ENCODE results near the gene PLSCR3.

Gene PLSCR3

GRCh38 chr17:7432296-7432695, 38.0 kb upstream of the PLSCR3 start:
- no peak overlapping the region for H2AFZ ChIP-seq (ENCODE audit: low read length)
- no peak overlapping the region for H3K9ac ChIP-seq (ENCODE audit: low read depth, low read length, poor library complexity, severe bottlenecking)
- H4K20me1 ChIP-seq (ENCODE audit: insufficient read depth, low read length, poor library complexity, severe bottlenecking), result peaks cover 5% of the 10 kb centered on the region
- H3K9me2 ChIP-seq (replicated peaks; ENCODE audit: low read depth, low read length), result no peaks in the 10 kb centered on the region
- H3K4me2 ChIP-seq (ENCODE audit: low read depth, low read length, poor library complexity, severe bottlenecking), result no peak overlapping the region
- H3K4me1 ChIP-seq (ENCODE audit: insufficient read depth, low read length, poor library complexity, severe bottlenecking), result peaks cover 6% of the 10 kb centered on the region
- H3K9me3 ChIP-seq (ENCODE audit: insufficient read depth, low read depth, low read length), result no peaks in the 10 kb centered on the region
- H3K36me3 ChIP-seq (ENCODE audit: insufficient read depth, low read length), result no peaks in the 10 kb centered on the region
- no peaks in the 10 kb centered on the region for H3F3A ChIP-seq (ENCODE audit: low read depth)
- H3K4me3 ChIP-seq (ENCODE audit: low read length, poor library complexity, severe bottlenecking), result no peak overlapping the region
- no peak for TF ChIP-seq EZH2phosphoT487 (IDR thresholded peaks at IDR 0.05; ENCODE audit: borderline replicate concordance)
- TF ChIP-seq, protein P1, sequence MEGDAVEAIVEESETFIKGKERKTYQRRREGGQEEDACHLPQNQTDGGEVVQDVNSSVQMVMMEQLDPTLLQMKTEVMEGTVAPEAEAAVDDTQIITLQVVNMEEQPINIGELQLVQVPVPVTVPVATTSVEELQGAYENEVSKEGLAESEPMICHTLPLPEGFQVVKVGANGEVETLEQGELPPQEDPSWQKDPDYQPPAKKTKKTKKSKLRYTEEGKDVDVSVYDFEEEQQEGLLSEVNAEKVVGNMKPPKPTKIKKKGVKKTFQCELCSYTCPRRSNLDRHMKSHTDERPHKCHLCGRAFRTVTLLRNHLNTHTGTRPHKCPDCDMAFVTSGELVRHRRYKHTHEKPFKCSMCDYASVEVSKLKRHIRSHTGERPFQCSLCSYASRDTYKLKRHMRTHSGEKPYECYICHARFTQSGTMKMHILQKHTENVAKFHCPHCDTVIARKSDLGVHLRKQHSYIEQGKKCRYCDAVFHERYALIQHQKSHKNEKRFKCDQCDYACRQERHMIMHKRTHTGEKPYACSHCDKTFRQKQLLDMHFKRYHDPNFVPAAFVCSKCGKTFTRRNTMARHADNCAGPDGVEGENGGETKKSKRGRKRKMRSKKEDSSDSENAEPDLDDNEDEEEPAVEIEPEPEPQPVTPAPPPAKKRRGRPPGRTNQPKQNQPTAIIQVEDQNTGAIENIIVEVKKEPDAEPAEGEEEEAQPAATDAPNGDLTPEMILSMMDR (conservative IDR thresholded peaks at IDR 0.05; ENCODE audit: low read length), result no peak
- H3K27me3 ChIP-seq (ENCODE audit: insufficient read depth, low read length, poor library complexity, severe bottlenecking), result no peaks in the 10 kb centered on the region
- peaks cover 16% of the 10 kb centered on the region; the same call in 1 of the 2 replicates for H3K79me2 ChIP-seq (ENCODE audit: insufficient read depth, low read length)

DNA sequence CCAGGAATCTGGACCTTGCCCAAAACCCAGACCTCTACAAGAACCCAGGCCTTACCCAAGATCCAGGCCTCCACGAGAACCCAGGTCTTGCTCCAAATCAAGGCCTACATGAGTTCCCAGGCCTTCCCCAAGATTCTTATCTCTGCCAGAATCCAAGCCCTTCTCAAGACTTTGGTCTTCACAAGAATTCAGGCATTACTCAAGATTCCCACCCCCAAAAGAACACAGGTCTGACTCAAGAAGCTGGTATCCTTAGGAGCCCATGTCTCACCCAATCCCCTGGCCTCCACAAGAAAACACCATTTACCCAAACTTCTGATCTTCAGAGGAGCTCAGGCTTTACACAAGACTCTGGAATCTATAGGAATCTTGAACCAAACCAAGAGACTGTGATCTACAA, 36.9 kb upstream of the PLSCR3 start:
- H3K9me2 ChIP-seq (replicated peaks; ENCODE audit: low read depth, low read length), result no peaks in the 10 kb centered on the region
- H3K4me3 ChIP-seq (ENCODE audit: low read length, poor library complexity, severe bottlenecking), result no peak overlapping the region
- no peak overlapping the region for H3K9ac ChIP-seq (ENCODE audit: low read depth, low read length, poor library complexity, severe bottlenecking)
- peaks cover 3% of the 10 kb centered on the region for H3K4me1 ChIP-seq (ENCODE audit: insufficient read depth, low read length, poor library complexity, severe bottlenecking)
- no peaks in the 10 kb centered on the region for H3K9me3 ChIP-seq (ENCODE audit: insufficient read depth, low read depth, low read length)
- no peaks in the 10 kb centered on the region for H3K36me3 ChIP-seq (ENCODE audit: insufficient read depth, low read length)
- H4K20me1 ChIP-seq (ENCODE audit: insufficient read depth, low read length, poor library complexity, severe bottlenecking), result peaks cover 4% of the 10 kb centered on the region
- H3F3A ChIP-seq (ENCODE audit: low read depth), result no peaks in the 10 kb centered on the region
- peaks cover 5% of the 10 kb centered on the region; the same call in 1 of the 2 replicates for H3K79me2 ChIP-seq (ENCODE audit: insufficient read depth, low read length)
- H2AFZ ChIP-seq (ENCODE audit: low read length), result no peak overlapping the region
- H3K4me2 ChIP-seq (ENCODE audit: low read depth, low read length, poor library complexity, severe bottlenecking), result no peak overlapping the region
- TF ChIP-seq EZH2phosphoT487 (IDR thresholded peaks at IDR 0.05; ENCODE audit: borderline replicate concordance), result no peak
- TF ChIP-seq, protein P1 (conservative IDR thresholded peaks at IDR 0.05; ENCODE audit: low read length), result no peak
- no peaks in the 10 kb centered on the region for H3K27me3 ChIP-seq (ENCODE audit: insufficient read depth, low read length, poor library complexity, severe bottlenecking)

- H3K9ac ChIP-seq (ENCODE audit: low read depth, low read length, poor library complexity, severe bottlenecking), result no peak overlapping the region
- no peak overlapping the region for H3K4me2 ChIP-seq (ENCODE audit: low read depth, low read length, poor library complexity, severe bottlenecking)
- TF ChIP-seq, protein P1 (conservative IDR thresholded peaks at IDR 0.05; ENCODE audit: low read length), result no peak
- TF ChIP-seq EZH2phosphoT487 (IDR thresholded peaks at IDR 0.05; ENCODE audit: borderline replicate concordance), result no peak
- H3K9me2 ChIP-seq (replicated peaks; ENCODE audit: low read depth, low read length), result no peaks in the 10 kb centered on the region
- H3F3A ChIP-seq (ENCODE audit: low read depth), result no peaks in the 10 kb centered on the region
- no peaks in the 10 kb centered on the region for H3K9me3 ChIP-seq (ENCODE audit: insufficient read depth, low read depth, low read length)
- H3K36me3 ChIP-seq (ENCODE audit: insufficient read depth, low read length), result no peaks in the 10 kb centered on the region
- no peak overlapping the region for H3K4me3 ChIP-seq (ENCODE audit: low read length, poor library complexity, severe bottlenecking)
- no peaks in the 10 kb centered on the region for H3K27me3 ChIP-seq (ENCODE audit: insufficient read depth, low read length, poor library complexity, severe bottlenecking)
- no peak overlapping the region for H2AFZ ChIP-seq (ENCODE audit: low read length)
- no peaks in the 10 kb centered on the region for H3K4me1 ChIP-seq (ENCODE audit: insufficient read depth, low read length, poor library complexity, severe bottlenecking)
- no peaks in the 10 kb centered on the region for H4K20me1 ChIP-seq (ENCODE audit: insufficient read depth, low read length, poor library complexity, severe bottlenecking)
- H3K79me2 ChIP-seq (ENCODE audit: insufficient read depth, low read length), result no peaks in the 10 kb centered on the region
Measured at GRCh38 chr17:7429722-7430121, 35.4 kb upstream of the PLSCR3 start.

Measured in Loucy (cell line).